GM12892 (cell line): ENCODE results near the gene PRSS36.

Experiments used
- POLR2A ChIP-seq: IDR thresholded peaks from 2 replicates; pipeline ENCODE4 v1.6.1; 2011; ENCODE audit warnings: low read depth, low read length, control low read depth
- TAF1 ChIP-seq: IDR thresholded peaks from 2 replicates; pipeline ENCODE4 v1.6.1; 2011; ENCODE audit warnings: low read depth, mild to moderate bottlenecking, control low read depth, low read length, borderline replicate concordance

GRCh38 chr16:31188450-31189411 is 38.9 kb upstream of the PRSS36 start:
- TF ChIP-seq TAF1 = no peak
- TF ChIP-seq POLR2A = no peak; the same call in 1 of the 2 replicates
